ENCODE measurements around the gene PAPPA.

- TF ChIP-seq CTCF (conservative IDR thresholded peaks at IDR 0.05) = no peak
- no peak for TF ChIP-seq ZFX (IDR thresholded peaks at IDR 0.05)
Measured at GRCh38 chr9:116391306-116391900, 237.8 kb downstream of the PAPPA start.
